GM23338 (cell line): ENCODE results near the gene ENOX1. TPM values are rescaled to one million over a fixed set of nuclear protein-coding genes. Genes with fewer than 3 reads are reported as not detected.

ENCODE experiments used
- ATAC-seq: fragments of 200-7000 bp; cut with Tn5 transposase; 3 replicates; pipeline ENCODE4 v1.9.1; 2020
- DNase-seq: peaks from one replicate; pipeline ENCODE4 v3.0.0-alpha.2; 2015; ENCODE audit warnings: low spot score
- H2AFZ ChIP-seq: fragments of 200-600 bp; sonication (generic); 2 replicates; pipeline ENCODE4 v1.8.0; 2016; ENCODE audit warnings: antibody characterized with exemption, mild to moderate bottlenecking, moderate library complexity
- H3F3A ChIP-seq: fragments of 200-600 bp; sonication (generic); replicated peaks from 2 replicates; pipeline ENCODE4 v1.8.0; 2017; ENCODE audit warnings: antibody characterized with exemption, mixed run types, low read depth
- H3K27ac ChIP-seq: fragments of 200-600 bp; sonication (generic); 2 replicates; pipeline ENCODE4 v1.6.1; 2016; ENCODE audit warnings: low read depth
- H3K27me3 ChIP-seq: fragments of 200-600 bp; sonication (generic); 2 replicates; pipeline ENCODE4 v1.8.0; 2016; ENCODE audit warnings: mild to moderate bottlenecking, mixed run types, moderate library complexity; ENCODE audit not compliant: insufficient read depth
- H3K36me3 ChIP-seq: fragments of 200-600 bp; sonication (generic); 2 replicates; pipeline ENCODE4 v1.8.0; 2016; ENCODE audit warnings: mild to moderate bottlenecking; ENCODE audit not compliant: insufficient read depth
- H3K4me1 ChIP-seq: fragments of 200-600 bp; sonication (generic); 2 replicates; pipeline ENCODE4 v1.8.0; 2016; ENCODE audit warnings: mild to moderate bottlenecking, moderate library complexity; ENCODE audit not compliant: insufficient read depth
- H3K4me2 ChIP-seq: fragments of 200-600 bp; sonication (generic); 2 replicates; pipeline ENCODE4 v1.7.1; 2017; ENCODE audit warnings: mixed run types
- H3K4me3 ChIP-seq: fragments of 200-600 bp; sonication (generic); 2 replicates; pipeline ENCODE4 v1.6.1; 2016; ENCODE audit warnings: mixed run types
- H3K79me2 ChIP-seq: fragments of 200-600 bp; sonication (generic); replicated peaks from 2 replicates; pipeline ENCODE4 v1.8.0; 2017; ENCODE audit warnings: mild to moderate bottlenecking; ENCODE audit not compliant: insufficient read depth
- H3K9me2 ChIP-seq: fragments of 200-600 bp; sonication (generic); 2 replicates; pipeline ENCODE4 v1.8.0; 2017; ENCODE audit not compliant: insufficient read depth
- H4K20me1 ChIP-seq: fragments of 200-600 bp; sonication (generic); replicated peaks from 2 replicates; pipeline ENCODE4 v1.8.0; 2017; ENCODE audit warnings: mild to moderate bottlenecking; ENCODE audit not compliant: insufficient read depth
- H3K27ac Mint-ChIP-seq: 2 replicates; pipeline ENCODE4 v1.8.0; 2020; ENCODE audit warnings: inconsistent platforms, mild to moderate bottlenecking, moderate library complexity, mixed read lengths
- H3K27me3 Mint-ChIP-seq: 3 replicates; pipeline ENCODE4 v1.8.0; 2022; ENCODE audit warnings: low read depth, mild to moderate bottlenecking, moderate library complexity, mixed read lengths, inconsistent platforms; ENCODE audit not compliant: insufficient read depth, poor library complexity
- H3K36me3 Mint-ChIP-seq: 3 replicates; pipeline ENCODE4 v1.8.0; 2021; ENCODE audit warnings: low read depth, mild to moderate bottlenecking, inconsistent platforms, moderate library complexity, mixed read lengths
- H3K4me1 Mint-ChIP-seq: 3 replicates; pipeline ENCODE4 v1.8.0; 2020; ENCODE audit warnings: mild to moderate bottlenecking, inconsistent platforms, mixed read lengths
- H3K4me3 Mint-ChIP-seq: 3 replicates; pipeline ENCODE4 v1.8.0; 2021; ENCODE audit warnings: moderate library complexity, mild to moderate bottlenecking, inconsistent platforms, mixed read lengths
- H3K9me3 Mint-ChIP-seq: 3 replicates; pipeline ENCODE4 v1.8.0; 2020; ENCODE audit warnings: moderate library complexity, mild to moderate bottlenecking, inconsistent platforms, mixed read lengths
- CREB1 ChIP-seq: fragments of 250-450 bp; sonication (Bioruptor Pico); IDR thresholded peaks from 2 replicates; pipeline ENCODE4 v1.5.0; 2020; ENCODE audit warnings: low read depth, mild to moderate bottlenecking, moderate library complexity
- EZH2 ChIP-seq: fragments of 200-600 bp; sonication (generic); IDR thresholded peaks from one replicate; pipeline ENCODE4 v1.8.0; 2017; ENCODE audit warnings: antibody characterized with exemption, mild to moderate bottlenecking, low read depth; ENCODE audit not compliant: unreplicated experiment
- EZH2phosphoT487 ChIP-seq: fragments of 200-600 bp; sonication (generic); IDR thresholded peaks from one replicate; pipeline ENCODE4 v1.8.1; 2018; ENCODE audit warnings: antibody characterized with exemption; ENCODE audit not compliant: unreplicated experiment
- JUNB ChIP-seq: IDR thresholded peaks from one replicate; pipeline ENCODE4 v1.6.1; 2016; ENCODE audit warnings: antibody characterized with exemption; ENCODE audit not compliant: unreplicated experiment
- NANOG ChIP-seq: IDR thresholded peaks from 2 replicates; pipeline ENCODE4 v1.6.1; 2016; ENCODE audit warnings: antibody characterized with exemption, borderline replicate concordance
- POLR2AphosphoS5 ChIP-seq: IDR thresholded peaks from 2 replicates; pipeline ENCODE4 v1.6.1; 2016; ENCODE audit warnings: antibody characterized with exemption, low read depth
- ZNF114 ChIP-seq: fragments of 250-450 bp; sonication (Bioruptor Pico); IDR thresholded peaks from 2 replicates; pipeline ENCODE4 v1.5.0; 2020; ENCODE audit warnings: mild to moderate bottlenecking, moderate library complexity
- ZNF331 ChIP-seq: fragments of 250-450 bp; sonication (Bioruptor Pico); IDR thresholded peaks from 2 replicates; pipeline ENCODE4 v1.5.0; 2020; ENCODE audit warnings: low read depth, mild to moderate bottlenecking, moderate library complexity
- polyA plus RNA-seq: library from polyadenylated mRNA; unstranded; fragments of >200 nt; fragmentation: Nextera tagmentation; extraction: Ambion mirVana; gene quantifications from 2 replicates; pipeline ENCODE4 v1.2.1, GENCODE V29; 2016
- total RNA-seq: library from RNA; depleted of rRNA; stranded (reverse); fragments of >200 nt; shearing (Covaris generic); gene quantifications from 2 replicates; pipeline ENCODE4 v1.2.3, GENCODE V29; 2014
- TF ChIP-seq, protein P1 (sequence below): fragments of 250-450 bp; sonication (Bioruptor Pico); IDR thresholded peaks from 2 replicates; pipeline ENCODE4 v1.5.0; 2020; ENCODE audit warnings: mild to moderate bottlenecking, moderate library complexity
- TF ChIP-seq, protein P2 (sequence below), 2 experiments: fragments of 200-600 bp in 1 of 2; sonication (generic) in 1 of 2; conservative IDR thresholded peaks; 2 replicates each; pipeline versions ENCODE4 v1.5.1 to v1.6.1; 2016 to 2017; ENCODE audit warnings: antibody characterized with exemption in 2 of 2, low read depth in 2 of 2, mild to moderate bottlenecking in 2 of 2, moderate library complexity in 1 of 2
- TF ChIP-seq, protein P3 (sequence below): IDR thresholded peaks from one replicate; pipeline ENCODE4 v1.6.1; 2018; ENCODE audit warnings: antibody characterized with exemption; ENCODE audit not compliant: unreplicated experiment

ENOX1 gene
- total and polyA plus RNA-seq, 2 experiments from 2014 or later, result 0.66 to 0.81 TPM

DNA sequence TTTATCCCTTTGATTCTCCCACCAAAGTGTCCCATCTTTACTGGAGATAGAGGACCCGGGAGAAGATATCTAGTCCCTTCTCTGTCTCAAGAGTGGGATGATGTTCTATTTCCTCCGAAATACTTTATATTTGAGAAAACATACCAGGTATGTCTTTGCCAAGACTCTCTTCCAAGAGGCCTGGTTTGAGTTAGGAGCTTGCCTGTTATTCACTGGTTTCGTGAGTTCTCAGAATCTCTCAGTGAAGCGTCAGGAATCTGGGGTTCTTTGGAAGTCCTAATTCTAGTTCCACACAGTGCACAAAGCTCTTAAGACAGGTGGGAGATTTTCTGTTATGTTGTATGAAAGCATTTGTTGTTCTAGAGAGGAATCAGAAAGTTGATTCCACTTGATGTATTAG, 581.4 kb downstream of the ENOX1 start:
- Histone ChIP-seq H3F3A (no peaks in the 10 kb centered on the region), H3K4me2 (no peak overlapping the region), H3K36me3 (no peaks in the 10 kb centered on the region), H3K9me2 (no peaks in the 10 kb centered on the region; the same call in 1 of the 2 replicates), H3K4me1 (no peaks in the 10 kb centered on the region), H2AFZ (no peak overlapping the region), H3K79me2 (no peaks in the 10 kb centered on the region), H3K4me3 (no peak overlapping the region), H3K27me3 (no peaks in the 10 kb centered on the region), H3K27ac (no peak overlapping the region), H4K20me1 (no peaks in the 10 kb centered on the region)
- peaks cover 3% of the 10 kb centered on the region; the same call in 2 of the 3 replicates for H3K36me3 Mint-ChIP-seq
- H3K27ac Mint-ChIP-seq, result no peak overlapping the region
- DNase-seq (no peak), ATAC-seq (no peak)
- no peak for TF ChIP-seq POLR2AphosphoS5
- TF ChIP-seq NANOG, result no peak
- TF ChIP-seq, protein P1, sequence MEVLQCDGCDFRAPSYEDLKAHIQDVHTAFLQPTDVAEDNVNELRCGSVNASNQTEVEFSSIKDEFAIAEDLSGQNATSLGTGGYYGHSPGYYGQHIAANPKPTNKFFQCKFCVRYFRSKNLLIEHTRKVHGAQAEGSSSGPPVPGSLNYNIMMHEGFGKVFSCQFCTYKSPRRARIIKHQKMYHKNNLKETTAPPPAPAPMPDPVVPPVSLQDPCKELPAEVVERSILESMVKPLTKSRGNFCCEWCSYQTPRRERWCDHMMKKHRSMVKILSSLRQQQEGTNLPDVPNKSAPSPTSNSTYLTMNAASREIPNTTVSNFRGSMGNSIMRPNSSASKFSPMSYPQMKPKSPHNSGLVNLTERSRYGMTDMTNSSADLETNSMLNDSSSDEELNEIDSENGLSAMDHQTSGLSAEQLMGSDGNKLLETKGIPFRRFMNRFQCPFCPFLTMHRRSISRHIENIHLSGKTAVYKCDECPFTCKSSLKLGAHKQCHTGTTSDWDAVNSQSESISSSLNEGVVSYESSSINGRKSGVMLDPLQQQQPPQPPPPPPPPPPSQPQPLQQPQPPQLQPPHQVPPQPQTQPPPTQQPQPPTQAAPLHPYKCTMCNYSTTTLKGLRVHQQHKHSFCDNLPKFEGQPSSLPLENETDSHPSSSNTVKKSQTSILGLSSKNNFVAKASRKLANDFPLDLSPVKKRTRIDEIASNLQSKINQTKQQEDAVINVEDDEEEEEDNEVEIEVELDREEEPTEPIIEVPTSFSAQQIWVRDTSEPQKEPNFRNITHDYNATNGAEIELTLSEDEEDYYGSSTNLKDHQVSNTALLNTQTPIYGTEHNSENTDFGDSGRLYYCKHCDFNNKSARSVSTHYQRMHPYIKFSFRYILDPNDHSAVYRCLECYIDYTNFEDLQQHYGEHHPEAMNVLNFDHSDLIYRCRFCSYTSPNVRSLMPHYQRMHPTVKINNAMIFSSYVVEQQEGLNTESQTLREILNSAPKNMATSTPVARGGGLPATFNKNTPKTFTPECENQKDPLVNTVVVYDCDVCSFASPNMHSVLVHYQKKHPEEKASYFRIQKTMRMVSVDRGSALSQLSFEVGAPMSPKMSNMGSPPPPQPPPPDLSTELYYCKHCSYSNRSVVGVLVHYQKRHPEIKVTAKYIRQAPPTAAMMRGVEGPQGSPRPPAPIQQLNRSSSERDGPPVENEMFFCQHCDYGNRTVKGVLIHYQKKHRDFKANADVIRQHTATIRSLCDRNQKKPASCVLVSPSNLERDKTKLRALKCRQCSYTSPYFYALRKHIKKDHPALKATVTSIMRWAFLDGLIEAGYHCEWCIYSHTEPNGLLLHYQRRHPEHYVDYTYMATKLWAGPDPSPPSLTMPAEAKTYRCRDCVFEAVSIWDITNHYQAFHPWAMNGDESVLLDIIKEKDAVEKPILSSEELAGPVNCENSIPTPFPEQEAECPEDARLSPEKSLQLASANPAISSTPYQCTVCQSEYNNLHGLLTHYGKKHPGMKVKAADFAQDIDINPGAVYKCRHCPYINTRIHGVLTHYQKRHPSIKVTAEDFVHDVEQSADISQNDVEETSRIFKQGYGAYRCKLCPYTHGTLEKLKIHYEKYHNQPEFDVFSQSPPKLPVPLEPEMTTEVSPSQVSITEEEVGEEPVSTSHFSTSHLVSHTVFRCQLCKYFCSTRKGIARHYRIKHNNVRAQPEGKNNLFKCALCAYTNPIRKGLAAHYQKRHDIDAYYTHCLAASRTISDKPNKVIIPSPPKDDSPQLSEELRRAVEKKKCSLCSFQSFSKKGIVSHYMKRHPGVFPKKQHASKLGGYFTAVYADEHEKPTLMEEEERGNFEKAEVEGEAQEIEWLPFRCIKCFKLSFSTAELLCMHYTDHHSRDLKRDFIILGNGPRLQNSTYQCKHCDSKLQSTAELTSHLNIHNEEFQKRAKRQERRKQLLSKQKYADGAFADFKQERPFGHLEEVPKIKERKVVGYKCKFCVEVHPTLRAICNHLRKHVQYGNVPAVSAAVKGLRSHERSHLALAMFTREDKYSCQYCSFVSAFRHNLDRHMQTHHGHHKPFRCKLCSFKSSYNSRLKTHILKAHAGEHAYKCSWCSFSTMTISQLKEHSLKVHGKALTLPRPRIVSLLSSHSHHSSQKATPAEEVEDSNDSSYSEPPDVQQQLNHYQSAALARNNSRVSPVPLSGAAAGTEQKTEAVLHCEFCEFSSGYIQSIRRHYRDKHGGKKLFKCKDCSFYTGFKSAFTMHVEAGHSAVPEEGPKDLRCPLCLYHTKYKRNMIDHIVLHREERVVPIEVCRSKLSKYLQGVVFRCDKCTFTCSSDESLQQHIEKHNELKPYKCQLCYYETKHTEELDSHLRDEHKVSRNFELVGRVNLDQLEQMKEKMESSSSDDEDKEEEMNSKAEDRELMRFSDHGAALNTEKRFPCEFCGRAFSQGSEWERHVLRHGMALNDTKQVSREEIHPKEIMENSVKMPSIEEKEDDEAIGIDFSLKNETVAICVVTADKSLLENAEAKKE (CRISPR knock-in tag), result no peak
- TF ChIP-seq, protein P2, sequence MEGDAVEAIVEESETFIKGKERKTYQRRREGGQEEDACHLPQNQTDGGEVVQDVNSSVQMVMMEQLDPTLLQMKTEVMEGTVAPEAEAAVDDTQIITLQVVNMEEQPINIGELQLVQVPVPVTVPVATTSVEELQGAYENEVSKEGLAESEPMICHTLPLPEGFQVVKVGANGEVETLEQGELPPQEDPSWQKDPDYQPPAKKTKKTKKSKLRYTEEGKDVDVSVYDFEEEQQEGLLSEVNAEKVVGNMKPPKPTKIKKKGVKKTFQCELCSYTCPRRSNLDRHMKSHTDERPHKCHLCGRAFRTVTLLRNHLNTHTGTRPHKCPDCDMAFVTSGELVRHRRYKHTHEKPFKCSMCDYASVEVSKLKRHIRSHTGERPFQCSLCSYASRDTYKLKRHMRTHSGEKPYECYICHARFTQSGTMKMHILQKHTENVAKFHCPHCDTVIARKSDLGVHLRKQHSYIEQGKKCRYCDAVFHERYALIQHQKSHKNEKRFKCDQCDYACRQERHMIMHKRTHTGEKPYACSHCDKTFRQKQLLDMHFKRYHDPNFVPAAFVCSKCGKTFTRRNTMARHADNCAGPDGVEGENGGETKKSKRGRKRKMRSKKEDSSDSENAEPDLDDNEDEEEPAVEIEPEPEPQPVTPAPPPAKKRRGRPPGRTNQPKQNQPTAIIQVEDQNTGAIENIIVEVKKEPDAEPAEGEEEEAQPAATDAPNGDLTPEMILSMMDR (conservative IDR thresholded peaks at IDR 0.05; ENCODE audit: low read depth in 2 of 2), result no peak
- TF ChIP-seq, protein P3, sequence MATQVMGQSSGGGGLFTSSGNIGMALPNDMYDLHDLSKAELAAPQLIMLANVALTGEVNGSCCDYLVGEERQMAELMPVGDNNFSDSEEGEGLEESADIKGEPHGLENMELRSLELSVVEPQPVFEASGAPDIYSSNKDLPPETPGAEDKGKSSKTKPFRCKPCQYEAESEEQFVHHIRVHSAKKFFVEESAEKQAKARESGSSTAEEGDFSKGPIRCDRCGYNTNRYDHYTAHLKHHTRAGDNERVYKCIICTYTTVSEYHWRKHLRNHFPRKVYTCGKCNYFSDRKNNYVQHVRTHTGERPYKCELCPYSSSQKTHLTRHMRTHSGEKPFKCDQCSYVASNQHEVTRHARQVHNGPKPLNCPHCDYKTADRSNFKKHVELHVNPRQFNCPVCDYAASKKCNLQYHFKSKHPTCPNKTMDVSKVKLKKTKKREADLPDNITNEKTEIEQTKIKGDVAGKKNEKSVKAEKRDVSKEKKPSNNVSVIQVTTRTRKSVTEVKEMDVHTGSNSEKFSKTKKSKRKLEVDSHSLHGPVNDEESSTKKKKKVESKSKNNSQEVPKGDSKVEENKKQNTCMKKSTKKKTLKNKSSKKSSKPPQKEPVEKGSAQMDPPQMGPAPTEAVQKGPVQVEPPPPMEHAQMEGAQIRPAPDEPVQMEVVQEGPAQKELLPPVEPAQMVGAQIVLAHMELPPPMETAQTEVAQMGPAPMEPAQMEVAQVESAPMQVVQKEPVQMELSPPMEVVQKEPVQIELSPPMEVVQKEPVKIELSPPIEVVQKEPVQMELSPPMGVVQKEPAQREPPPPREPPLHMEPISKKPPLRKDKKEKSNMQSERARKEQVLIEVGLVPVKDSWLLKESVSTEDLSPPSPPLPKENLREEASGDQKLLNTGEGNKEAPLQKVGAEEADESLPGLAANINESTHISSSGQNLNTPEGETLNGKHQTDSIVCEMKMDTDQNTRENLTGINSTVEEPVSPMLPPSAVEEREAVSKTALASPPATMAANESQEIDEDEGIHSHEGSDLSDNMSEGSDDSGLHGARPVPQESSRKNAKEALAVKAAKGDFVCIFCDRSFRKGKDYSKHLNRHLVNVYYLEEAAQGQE, result no peak
- no peak for TF ChIP-seq ZNF331 (CRISPR knock-in tag)
- no peak for TF ChIP-seq CREB1 (CRISPR knock-in tag)
- TF ChIP-seq ZNF114 (CRISPR knock-in tag), result no peak
- no peak for TF ChIP-seq JUNB
- no peak for TF ChIP-seq EZH2phosphoT487
- no peak for TF ChIP-seq EZH2
- H3K4me1 Mint-ChIP-seq, result peaks cover 4% of the 10 kb centered on the region; the same call in 2 of the 3 replicates
- H3K4me3 Mint-ChIP-seq, result no peak overlapping the region
- no peaks in the 10 kb centered on the region for H3K27me3 Mint-ChIP-seq
- H3K9me3 Mint-ChIP-seq, result peaks cover 24% of the 10 kb centered on the region
